B cell (primary cell): Measurements from ENCODE around the gene SPAG5. TPM values are rescaled to one million over a fixed set of nuclear protein-coding genes. Genes with fewer than 3 reads are reported as not detected.

ENCODE experiments used
- ATAC-seq: fragments of 200-7000 bp; cut with Tn5 transposase; one replicate; pipeline ENCODE4 v1.10.0; 2021; ENCODE audit warnings: low read depth, mild to moderate bottlenecking, moderate number of reproducible peaks, moderate library complexity
- CTCF ChIA-PET: fragments of 350-600 bp; sonication (Branson Sonifier 250); formaldehyde crosslinking; loops from one replicate; lab custom pipeline; 2021; ENCODE audit warnings: antibody characterized with exemption, inconsistent platforms; lab: Charles Lee
- POLR2A ChIA-PET: fragments of 350-600 bp; sonication (Branson Sonifier 250); formaldehyde crosslinking; loops from one replicate; lab custom pipeline; 2021; ENCODE audit warnings: antibody characterized with exemption; lab: Charles Lee
- DNase-seq: peaks from one replicate; pipeline ENCODE4 v3.0.0; 2013
- H2AFZ ChIP-seq: 2 replicates; pipeline ENCODE4 v1.6.1; 2012; ENCODE audit warnings: mild to moderate bottlenecking, low read depth, low read length; ENCODE audit not compliant: insufficient read depth, poor library complexity, severe bottlenecking
- H3K27ac ChIP-seq, 2 donors: 1 replicate in 1 of 2; 2 replicates in 1 of 2; pipeline ENCODE4 v1.5.1; 2012 to 2013; ENCODE audit warnings: low read length in 2 of 2, mild to moderate bottlenecking in 2 of 2, moderate library complexity in 1 of 2
- H3K27me3 ChIP-seq, 4 experiments: fragments of 200-600 bp in 1 of 4; sonication (generic) in 1 of 4; replicated peaks in 1 of 4; 1 replicate in 2 of 4; 2 replicates in 2 of 4; pipeline versions ENCODE4 v1.6.1 to v1.7.0; 2013 to 2016; ENCODE audit warnings: low read length in 3 of 4, mild to moderate bottlenecking in 2 of 4, mixed read lengths in 1 of 4, moderate library complexity in 1 of 4; ENCODE audit not compliant: insufficient read depth in 4 of 4, control insufficient read depth in 3 of 4; ENCODE audit errors: control extremely low read depth in 1 of 4
- H3K36me3 ChIP-seq, 2 experiments: replicated peaks in 1 of 2; 1 replicate in 1 of 2; 2 replicates in 1 of 2; pipeline versions ENCODE4 v1.6.1 to v1.7.1; 2013; ENCODE audit warnings: low read length in 1 of 2; ENCODE audit not compliant: insufficient read depth in 2 of 2, control insufficient read depth in 1 of 2; ENCODE audit errors: control extremely low read depth in 1 of 2, extremely low read depth in 1 of 2
- H3K4me1 ChIP-seq, 2 donors: fragments of 200-600 bp in 1 of 2; sonication (generic) in 1 of 2; 1 replicate in 1 of 2; 2 replicates in 1 of 2; pipeline versions ENCODE4 v1.5.1 to v1.6.1; 2013 to 2017; ENCODE audit warnings: low read length in 2 of 2; ENCODE audit not compliant: control insufficient read depth in 2 of 2, insufficient read depth in 2 of 2
- H3K4me2 ChIP-seq: replicated peaks from 2 replicates; pipeline ENCODE3; 2012; ENCODE audit warnings: mild to moderate bottlenecking, low read depth, low read length; ENCODE audit not compliant: poor library complexity, severe bottlenecking
- H3K4me3 ChIP-seq, 5 experiments: fragments of 200-600 bp in 1 of 5; sonication (generic) in 1 of 5; 1 replicate in 3 of 5; 2 replicates in 2 of 5; pipeline versions ENCODE4 v1.5.1 to v1.7.0; 2011 to 2016; ENCODE audit warnings: low read length in 4 of 5, mild to moderate bottlenecking in 4 of 5, low read depth in 2 of 5, control low read depth in 1 of 5, moderate library complexity in 1 of 5; ENCODE audit not compliant: insufficient read depth in 1 of 5; ENCODE audit errors: control extremely low read depth in 1 of 5, extremely low read depth in 1 of 5
- H3K79me2 ChIP-seq: fragments of 200-600 bp; sonication (generic); one replicate; pipeline ENCODE4 v1.6.0; 2016; ENCODE audit warnings: low read length; ENCODE audit not compliant: control insufficient read depth, insufficient read depth
- H3K9ac ChIP-seq: fragments of 200-600 bp; sonication (generic); 2 replicates; pipeline ENCODE4 v1.6.1; 2017; ENCODE audit warnings: mild to moderate bottlenecking, low read length, moderate library complexity
- H3K9me3 ChIP-seq, 3 donors: one replicate each; pipeline versions ENCODE4 v1.6.1 to v1.7.1; 2013; ENCODE audit warnings: low read length in 2 of 3; ENCODE audit not compliant: control insufficient read depth in 2 of 3, insufficient read depth in 1 of 3; ENCODE audit errors: control extremely low read depth in 1 of 3
- H4K20me1 ChIP-seq: 2 replicates; pipeline ENCODE4 v1.6.0; 2012; ENCODE audit warnings: mild to moderate bottlenecking, low read length; ENCODE audit not compliant: insufficient read depth, control insufficient read depth, poor library complexity, severe bottlenecking
- H3K27ac Mint-ChIP-seq: one replicate; pipeline ENCODE4 v1.8.0; 2021; ENCODE audit warnings: mixed read lengths
- H3K27me3 Mint-ChIP-seq: one replicate; pipeline ENCODE4 v1.8.0; 2021; ENCODE audit warnings: mixed read lengths
- H3K4me1 Mint-ChIP-seq: one replicate; pipeline ENCODE4 v1.8.0; 2021; ENCODE audit warnings: mixed read lengths
- H3K4me3 Mint-ChIP-seq: one replicate; pipeline ENCODE4 v1.8.0; 2021; ENCODE audit warnings: mixed read lengths
- H3K9me3 Mint-ChIP-seq: one replicate; pipeline ENCODE4 v1.8.0; 2022; ENCODE audit warnings: mixed read lengths; ENCODE audit not compliant: insufficient read depth
- CTCF ChIP-seq: fragments of 200-600 bp; IDR thresholded peaks from one replicate; pipeline ENCODE4 v1.8.0; 2022; ENCODE audit warnings: antibody characterized with exemption, mild to moderate bottlenecking
- EZH2 ChIP-seq: IDR thresholded peaks from 2 replicates; pipeline ENCODE4 v1.6.1; 2012; ENCODE audit warnings: borderline replicate concordance, low read depth, mild to moderate bottlenecking, moderate library complexity, low read length; ENCODE audit not compliant: insufficient read depth, poor library complexity, severe bottlenecking
- WGBS: methylation state at CpG from one replicate; pipeline ENCODE4 v1.1.5; 2013; ENCODE audit warnings: missing lambda C conversion rate; ENCODE audit not compliant: insufficient coverage; 5-methylcytosine and 5-hydroxymethylcytosine counted together
- intact Hi-C: fragments of 100-400 bp; cut with micrococcal nuclease; formaldehyde crosslinking; loops from one replicate; pipeline ENCODE4 v1.10.0; 2022
- polyA plus RNA-seq: library from polyadenylated mRNA; depleted of rRNA; stranded (reverse); fragments of >200 nt; gene quantifications from 2 replicates; pipeline ENCODE4 v1.2.3, GENCODE V29; 2012
- total RNA-seq, 2 donors: library from RNA; stranded (reverse); fragments of 120-200 nt in 1 of 2; gene quantifications; 1 replicate in 1 of 2; 2 replicates in 1 of 2; pipeline versions ENCODE4 v1.2.3 to v1.2.4, GENCODE V29; 2013 to 2022

SPAG5 gene
- total and polyA plus RNA-seq, 2 donors (not counting 1 experiment from before 2014, with no cell fraction given), result 4.7 to 8.0 TPM

GRCh38 chr17:28577466-28577824 is 21.4 kb downstream of the SPAG5 start:
- H3K4me2 ChIP-seq, result peak overlapping the region; percentile 85
- H3K9me3 ChIP-seq, result no peaks in the 10 kb centered on the region
- peaks cover 0 to 3% of the 10 kb centered on the region in 2 experiments for H3K36me3 ChIP-seq
- H3K9me3 Mint-ChIP-seq, result no peaks in the 10 kb centered on the region
- H3K27me3 ChIP-seq, result no peaks in the 10 kb centered on the region
- H3K27ac Mint-ChIP-seq, result no peak overlapping the region
- POLR2A ChIA-PET, result interaction anchor here (1.0 to 1.5 kb wide), 3 partner anchors 11 to 22 kb away, joined by 3 to 6 read pairs (median 4); partner anchors contain the start of gene SPAG5
- H3K4me3 ChIP-seq, result peak overlapping the region in 1 of 5 experiments; percentile 47
- no peaks in the 10 kb centered on the region for H4K20me1 ChIP-seq
- peaks cover 21% of the 10 kb centered on the region for H3K4me1 Mint-ChIP-seq
- peak overlapping the region; percentile 87 for H2AFZ ChIP-seq
- TF ChIP-seq CTCF, result no peak
- TF ChIP-seq EZH2, result no peak
- peaks cover 10 to 21% of the 10 kb centered on the region in 2 donors for H3K4me1 ChIP-seq
- 100% methylated on average over 1 of the region's 3 CpGs for WGBS
- peak overlapping the region; percentile 85 for H3K4me3 Mint-ChIP-seq
- CTCF ChIA-PET, result interaction anchor here (0.9 to 2.5 kb wide), 5 partner anchors 9 to 149 kb away, joined by 3 to 6 read pairs (median 3); partner anchors contain the start of gene TLCD1
- H3K27ac ChIP-seq, result peak overlapping the region; percentile 34 to 72
- no peak for ATAC-seq
- peaks cover 41% of the 10 kb centered on the region for H3K79me2 ChIP-seq
- no peak for DNase-seq
- no peaks in the 10 kb centered on the region for H3K27me3 Mint-ChIP-seq
- intact Hi-C loops, result loop anchor here (1.0 to 10.0 kb wide), 4 partner anchors 22 to 137 kb away; partner anchors contain the start of genes PROCA1, RAB34, RPL23A and SPAG5
- no peak overlapping the region for H3K9ac ChIP-seq
